ENCODE data around the gene CFHR5.
"Not testable (repeated sequence)": the region's sequence is repeated elsewhere in the genome, so short reads cannot be mapped to it uniquely, and the experiment has no call there.

Gene CFHR5

GRCh38 chr1:196997423-196997822 lies 20.1 kb downstream of the CFHR5 start:
- DNase-seq (ENCODE audit: insufficient read length, low spot score) (no peak), FAIRE-seq (peak; percentile 75)
- TF ChIP-seq POLR2A (IDR thresholded peaks at IDR 0.05; ENCODE audit: low read depth, low read length) = no peak

- FAIRE-seq (no peak), DNase-seq (ENCODE audit: insufficient read length, low spot score) (no peak)
- no peak for TF ChIP-seq POLR2A (IDR thresholded peaks at IDR 0.05; ENCODE audit: low read depth, low read length)
These were observed 24.5 kb downstream of the CFHR5 start for GRCh38 chr1:197001828-197002227.

GRCh38 chr1:197003132-197003531 lies 25.8 kb downstream of the CFHR5 start:
- no peak for FAIRE-seq
- no peak for TF ChIP-seq POLR2A (IDR thresholded peaks at IDR 0.05; ENCODE audit: low read depth, low read length)

GRCh38 chr1:197008861-197009260 lies 31.5 kb downstream of the CFHR5 start:
- no peak for DNase-seq (ENCODE audit: insufficient read length, low spot score)
- FAIRE-seq = no peak
- no peak for TF ChIP-seq POLR2A (IDR thresholded peaks at IDR 0.05; ENCODE audit: low read depth, low read length)

More at GRCh38 chr1:197003132-197003531, 25.8 kb downstream of the CFHR5 start:
- DNase-seq (ENCODE audit: insufficient read length, low spot score) = no peak

- FAIRE-seq (no peak), DNase-seq (ENCODE audit: insufficient read length, low spot score) (no peak)
- TF ChIP-seq POLR2A (IDR thresholded peaks at IDR 0.05; ENCODE audit: low read depth, low read length) = no peak
These were observed 34.3 kb downstream of the CFHR5 start for GRCh38 chr1:197011614-197012013.

- no peak for DNase-seq (ENCODE audit: insufficient read length, low spot score)
- FAIRE-seq = no peak
- TF ChIP-seq POLR2A (IDR thresholded peaks at IDR 0.05; ENCODE audit: low read depth, low read length) = no peak
These were observed 35.9 kb downstream of the CFHR5 start for GRCh38 chr1:197013234-197013633.

GRCh38 chr1:197016751-197017150 lies 39.4 kb downstream of the CFHR5 start:
- TF ChIP-seq POLR2A (IDR thresholded peaks at IDR 0.05; ENCODE audit: low read depth, low read length) = no peak
- DNase-seq (ENCODE audit: insufficient read length, low spot score) (no peak), FAIRE-seq (no peak)

GRCh38 chr1:197017558-197018146 lies 40.3 kb downstream of the CFHR5 start:
- no peak for TF ChIP-seq POLR2A (IDR thresholded peaks at IDR 0.05; ENCODE audit: low read depth, low read length)
- DNase-seq (ENCODE audit: insufficient read length, low spot score) (no peak), FAIRE-seq (no peak)

GRCh38 chr1:197021716-197022115 lies 44.4 kb downstream of the CFHR5 start:
- TF ChIP-seq POLR2A (IDR thresholded peaks at IDR 0.05; ENCODE audit: low read depth, low read length) = no peak
- FAIRE-seq (no peak), DNase-seq (ENCODE audit: insufficient read length, low spot score) (no peak)

- FAIRE-seq = no peak
- no peak for DNase-seq (ENCODE audit: insufficient read length, low spot score)
- no peak for TF ChIP-seq POLR2A (IDR thresholded peaks at IDR 0.05; ENCODE audit: low read depth, low read length)
These were observed 47.1 kb downstream of the CFHR5 start for GRCh38 chr1:197024460-197024859.

GRCh38 chr1:197027359-197027758 lies 50.0 kb downstream of the CFHR5 start:
- DNase-seq (ENCODE audit: insufficient read length, low spot score) (no peak), FAIRE-seq (peak; percentile 83)
- no peak for TF ChIP-seq POLR2A (IDR thresholded peaks at IDR 0.05; ENCODE audit: low read depth, low read length)

GRCh38 chr1:197029749-197030148 lies 52.4 kb downstream of the CFHR5 start:
- FAIRE-seq (no peak), DNase-seq (ENCODE audit: insufficient read length, low spot score) (no peak)
- no peak for TF ChIP-seq POLR2A (IDR thresholded peaks at IDR 0.05; ENCODE audit: low read depth, low read length)

GRCh38 chr1:197034631-197035339 lies 57.4 kb downstream of the CFHR5 start:
- not testable (repeated sequence) for FAIRE-seq

GRCh38 chr1:197036861-197037260 lies 59.5 kb downstream of the CFHR5 start:
- TF ChIP-seq POLR2A (IDR thresholded peaks at IDR 0.05; ENCODE audit: low read depth, low read length) = no peak
- FAIRE-seq (no peak), DNase-seq (ENCODE audit: insufficient read length, low spot score) (no peak)

More at GRCh38 chr1:197034631-197035339, 57.4 kb downstream of the CFHR5 start:
- DNase-seq (ENCODE audit: insufficient read length, low spot score) = not testable (repeated sequence)
